Right lobe of liver (tissue), 6 donors: ENCODE measurements around the gene MME. TPM values are rescaled to one million over a fixed set of nuclear protein-coding genes. Genes with fewer than 3 reads are reported as not detected.

Experiments used
- ATAC-seq, 4 donors: fragments of 200-7000 bp; cut with Tn5 transposase; one replicate each; pipeline ENCODE4 v1.9.1; 2020; ENCODE audit warnings: mild to moderate bottlenecking in 4 of 4, moderate library complexity in 4 of 4
- DNase-seq, 3 donors: peaks; one replicate each; pipeline ENCODE4 v3.0.0-alpha.2; 2020
- H3K27ac ChIP-seq, 3 donors: fragments of 200-600 bp; one replicate each; pipeline ENCODE4 v1.8.0; 2022
- H3K27me3 ChIP-seq, 2 donors: fragments of 200-600 bp; one replicate each; pipeline ENCODE4 v1.8.0; 2022
- H3K36me3 ChIP-seq, 4 donors: fragments of 200-600 bp; sonication (generic) in 1 of 4; one replicate each; pipeline versions ENCODE4 v1.5.1 to v1.8.0; 2017 to 2022; ENCODE audit warnings: control low read depth in 1 of 4
- H3K4me1 ChIP-seq, 4 donors: fragments of 200-600 bp; sonication (generic) in 1 of 4; one replicate each; pipeline versions ENCODE4 v1.5.1 to v1.8.0; 2017 to 2022; ENCODE audit warnings: control low read depth in 1 of 4
- H3K4me3 ChIP-seq, 3 donors: fragments of 200-600 bp; one replicate each; pipeline ENCODE4 v1.8.0; 2022
- H3K9me3 ChIP-seq, 4 donors: fragments of 200-600 bp; sonication (generic) in 1 of 4; one replicate each; pipeline versions ENCODE4 v1.5.1 to v1.8.0; 2017 to 2022; ENCODE audit warnings: control low read depth in 1 of 4
- POLR2A ChIP-seq: fragments of 450-650 bp; IDR thresholded peaks from one replicate; pipeline ENCODE4 v1.6.1; 2017; ENCODE audit warnings: antibody characterized with exemption, mild to moderate bottlenecking
- WGBS: methylation state at CpG from one replicate; pipeline ENCODE4 v1.1.6; 2018; ENCODE audit warnings: low coverage, low lambda C conversion rate; ENCODE audit not compliant: insufficient coverage; ENCODE audit errors: missing lambda C conversion rate; 5-methylcytosine and 5-hydroxymethylcytosine counted together
- intact Hi-C, 2 donors: fragments of 100-400 bp; cut with DNase I; formaldehyde crosslinking; loops; one replicate each; pipeline versions ENCODE4 v1.11.2 to v1.14.1; 2022
- total RNA-seq, 6 experiments: library from RNA; depleted of rRNA in 2 of 6; stranded (reverse); fragments of >200 nt in 2 of 6; fragmentation: NEBNext Ultra II Directional in 3 of 6; extraction: Animal tissue kit (Norgen Biotek cat#: 25700) in 3 of 6; gene quantifications; one replicate each; pipeline versions ENCODE4 v1.1.0 to v1.2.4, GENCODE V29; 2016 to 2023
- TF ChIP-seq, protein P1 (sequence below), 4 donors: fragments of 200-600 bp in 3 of 4; fragments of 450-650 bp in 1 of 4; IDR thresholded peaks; one replicate each; pipeline versions ENCODE4 v1.5.1 to v1.8.0; 2016 to 2022; ENCODE audit warnings: antibody characterized with exemption in 4 of 4, mild to moderate bottlenecking in 2 of 4
- donor health status: DM: no; HTN: yes; CAD: no.
- donor health status: DM: no; HTN: no; CAD: no.
- donor health status: DM: no; HTN: no; CAD: no.
- donor health status: DM: no; HTN: yes; CAD: no.
- donor health status: DM: no; HTN: yes; CAD: no.

MME gene
- total RNA-seq, 6 experiments from 2014 or later: 9.9 to 79.1 (median 35.1) TPM

DNA sequence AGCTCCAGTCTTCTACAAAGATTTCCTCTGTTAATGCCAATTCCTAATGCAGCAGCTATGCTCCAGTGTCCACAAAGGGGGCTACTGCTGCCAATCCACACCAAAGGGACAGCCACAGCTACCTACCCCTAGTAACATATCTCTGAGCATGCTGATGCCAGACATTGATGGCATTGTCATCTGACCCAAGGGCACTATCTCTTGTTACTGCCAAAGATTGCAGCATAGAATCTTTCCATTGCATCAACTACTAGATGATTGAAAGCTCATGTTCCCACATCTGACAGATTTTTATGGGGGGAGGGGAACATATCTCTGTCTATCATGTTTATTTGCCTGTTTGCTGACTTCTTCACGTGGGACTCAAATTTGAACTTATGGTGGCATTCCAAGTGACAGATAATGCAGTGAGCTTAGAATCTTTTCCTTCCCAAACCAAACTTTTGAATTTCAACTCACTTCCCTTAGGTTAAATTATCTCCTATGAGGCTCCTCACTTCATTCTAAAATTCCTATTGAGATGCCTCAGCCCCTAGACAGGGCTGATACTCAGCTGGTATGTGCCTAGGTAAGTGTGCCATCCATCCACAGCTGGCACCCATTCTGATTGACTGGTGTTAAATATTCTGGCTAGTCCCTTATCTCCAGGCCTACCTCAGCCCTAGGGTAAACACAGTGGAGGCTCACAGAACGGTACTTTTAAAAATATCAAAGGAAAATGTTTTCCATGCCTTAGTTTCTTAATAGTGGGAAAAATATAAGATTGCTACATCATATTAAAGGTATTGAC, 113.0 kb downstream of the MME start:
- DNase-seq (no peak), ATAC-seq (peak in 2 of 4 donors; percentile 16 to 30)
- Histone ChIP-seq H3K9me3 (no peaks in the 10 kb centered on the region), H3K4me3 (no peak overlapping the region), H3K36me3 (no peaks in the 10 kb centered on the region), H3K27ac (no peak overlapping the region), H3K27me3 (no peaks in the 10 kb centered on the region), H3K4me1 (no peaks in the 10 kb centered on the region)
- 24% methylated on average over 2 of the region's 2 CpGs for WGBS
- intact Hi-C loops: no loop called here
- TF ChIP-seq, protein P1, sequence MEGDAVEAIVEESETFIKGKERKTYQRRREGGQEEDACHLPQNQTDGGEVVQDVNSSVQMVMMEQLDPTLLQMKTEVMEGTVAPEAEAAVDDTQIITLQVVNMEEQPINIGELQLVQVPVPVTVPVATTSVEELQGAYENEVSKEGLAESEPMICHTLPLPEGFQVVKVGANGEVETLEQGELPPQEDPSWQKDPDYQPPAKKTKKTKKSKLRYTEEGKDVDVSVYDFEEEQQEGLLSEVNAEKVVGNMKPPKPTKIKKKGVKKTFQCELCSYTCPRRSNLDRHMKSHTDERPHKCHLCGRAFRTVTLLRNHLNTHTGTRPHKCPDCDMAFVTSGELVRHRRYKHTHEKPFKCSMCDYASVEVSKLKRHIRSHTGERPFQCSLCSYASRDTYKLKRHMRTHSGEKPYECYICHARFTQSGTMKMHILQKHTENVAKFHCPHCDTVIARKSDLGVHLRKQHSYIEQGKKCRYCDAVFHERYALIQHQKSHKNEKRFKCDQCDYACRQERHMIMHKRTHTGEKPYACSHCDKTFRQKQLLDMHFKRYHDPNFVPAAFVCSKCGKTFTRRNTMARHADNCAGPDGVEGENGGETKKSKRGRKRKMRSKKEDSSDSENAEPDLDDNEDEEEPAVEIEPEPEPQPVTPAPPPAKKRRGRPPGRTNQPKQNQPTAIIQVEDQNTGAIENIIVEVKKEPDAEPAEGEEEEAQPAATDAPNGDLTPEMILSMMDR (IDR thresholded peaks at IDR 0.05): no peak
- no peak for TF ChIP-seq POLR2A

DNA sequence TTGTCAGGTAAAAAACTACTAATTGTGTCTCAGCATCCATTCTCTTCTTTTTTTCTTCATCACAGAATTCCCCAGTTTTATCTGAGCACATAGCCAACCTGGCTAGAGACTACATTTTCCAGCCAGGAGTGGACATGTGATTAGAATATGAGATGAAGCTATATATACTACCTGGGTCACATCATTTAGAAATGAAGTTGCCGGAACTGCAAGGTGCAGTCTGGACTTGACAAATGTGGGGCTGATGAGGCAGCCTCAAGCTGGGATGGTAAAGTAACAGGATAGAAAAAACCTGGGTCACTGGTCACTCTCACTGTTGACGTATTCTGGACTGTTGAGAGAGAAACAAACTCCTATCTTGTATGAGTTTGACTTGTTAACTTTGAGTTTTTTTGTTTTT, 113.7 kb downstream of the MME start:
- Histone ChIP-seq H3K9me3 (no peaks in the 10 kb centered on the region), H3K27ac (no peak overlapping the region), H3K36me3 (no peaks in the 10 kb centered on the region), H3K4me3 (no peak overlapping the region), H3K27me3 (no peaks in the 10 kb centered on the region), H3K4me1 (no peaks in the 10 kb centered on the region)
- 82% methylated on average over 2 of the region's 2 CpGs for WGBS
- TF ChIP-seq POLR2A: no peak
- TF ChIP-seq, protein P1 (IDR thresholded peaks at IDR 0.05): no peak
- ATAC-seq: no peak
- no peak for DNase-seq
- intact Hi-C loops: no loop called here

- intact Hi-C loops: no loop called here
- TF ChIP-seq, protein P1 (IDR thresholded peaks at IDR 0.05): no peak
- TF ChIP-seq POLR2A: no peak
- DNase-seq: no peak
- no peaks in the 10 kb centered on the region for H3K9me3 ChIP-seq
- H3K4me3 ChIP-seq: no peak overlapping the region
- H3K4me1 ChIP-seq: no peaks in the 10 kb centered on the region
- ATAC-seq: no peak
- no peak overlapping the region for H3K27ac ChIP-seq
- no peaks in the 10 kb centered on the region for H3K36me3 ChIP-seq
- no peaks in the 10 kb centered on the region for H3K27me3 ChIP-seq
- 80% methylated on average over 7 of the region's 8 CpGs for WGBS
Measured at GRCh38 chr3:155194973-155195957, 115.1 kb downstream of the MME start.

DNA sequence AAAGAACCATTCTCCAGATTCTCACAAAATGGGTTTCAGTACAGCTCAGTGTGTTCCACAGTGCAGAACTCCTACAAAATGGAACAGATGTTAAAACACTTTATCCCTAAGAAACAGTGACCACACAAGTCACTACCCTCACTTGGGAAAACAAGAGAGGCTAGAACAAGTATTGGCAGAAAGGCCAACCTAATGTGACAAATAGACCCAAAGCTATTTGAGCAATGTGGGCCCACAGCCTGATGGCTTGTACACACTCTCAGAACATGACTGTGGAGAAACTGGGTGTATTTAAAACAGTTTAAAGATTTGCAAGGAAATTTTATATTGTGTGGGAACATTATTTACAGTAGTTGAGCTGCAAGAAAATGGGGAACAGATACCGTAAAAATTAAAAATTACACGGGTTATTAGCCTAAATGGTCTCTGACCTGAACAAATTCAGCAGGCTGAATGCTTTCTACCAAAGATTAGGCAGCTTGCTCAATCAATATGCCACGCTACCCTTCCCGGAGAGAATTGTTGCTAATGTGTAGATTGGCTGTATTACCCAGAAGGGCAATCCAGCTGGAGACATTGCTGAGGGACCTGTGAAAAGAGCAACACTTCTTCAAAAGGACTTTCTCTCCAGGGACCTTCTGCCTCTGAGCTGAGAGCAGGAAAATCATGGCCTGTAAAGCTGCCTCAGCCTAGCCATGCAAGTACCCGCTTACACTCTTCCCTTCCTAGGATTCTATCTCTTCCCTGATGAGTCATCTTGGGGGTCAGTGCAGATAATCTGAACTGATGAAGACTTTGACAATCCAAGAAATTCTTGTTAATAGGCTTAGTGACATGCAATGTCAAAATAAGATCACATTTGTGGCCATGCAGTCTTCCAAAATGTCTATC, 116.3 kb downstream of the MME start:
- Histone ChIP-seq H3K27ac (no peak overlapping the region), H3K4me3 (no peak overlapping the region), H3K9me3 (no peaks in the 10 kb centered on the region), H3K27me3 (no peaks in the 10 kb centered on the region), H3K36me3 (no peaks in the 10 kb centered on the region), H3K4me1 (no peaks in the 10 kb centered on the region)
- DNase-seq (no peak), ATAC-seq (no peak)
- TF ChIP-seq, protein P1 (IDR thresholded peaks at IDR 0.05): no peak
- TF ChIP-seq POLR2A: no peak
- 66% methylated on average over 5 of the region's 5 CpGs for WGBS
- intact Hi-C loops: no loop called here
